ENCODE measurements around the gene CNIH2. TPM values are rescaled to one million over a fixed set of nuclear protein-coding genes. Genes with fewer than 3 reads are reported as not detected.
"Not testable (repeated sequence)": the region's sequence is repeated elsewhere in the genome, so short reads cannot be mapped to it uniquely, and the experiment has no call there.

The CNIH2 gene
- total RNA-seq, 1 experiment from 2014 or later, result not detected

- Histone ChIP-seq H3K36me3 (peaks cover 44% of the 10 kb centered on the region), H3K4me3 (peak overlapping the region; percentile 90), H3K9me3 (no peaks in the 10 kb centered on the region), H3K27me3 (no peaks in the 10 kb centered on the region)
- peak; percentile 67 for DNase-seq
Observed at GRCh38 chr11:66267379-66268243, 10.4 kb upstream of the CNIH2 start.

- peak; percentile 99 for DNase-seq
- no peaks in the 10 kb centered on the region for H3K9me3 ChIP-seq
- H3K36me3 ChIP-seq, result peaks cover 50% of the 10 kb centered on the region
- peak within 1 kb of the TSS; percentile 90 for H3K4me3 ChIP-seq
- no peaks in the 10 kb centered on the region for H3K27me3 ChIP-seq
Observed at GRCh38 chr11:66268244-66268951, 9.6 kb upstream of the CNIH2 start, which contains the start of gene RAB1B. Gene RAB1B (plus strand): TSS chr11:66268639. CDS start chr11:66268680, 41 bp downstream.

GRCh38 chr11:66268952-66269905 is 8.7 kb upstream of the CNIH2 start:
- Histone ChIP-seq H3K36me3 (peaks cover 57% of the 10 kb centered on the region), H3K9me3 (no peaks in the 10 kb centered on the region), H3K4me3 (peak overlapping the region; percentile 90), H3K27me3 (no peaks in the 10 kb centered on the region)
- peak; percentile 31 for DNase-seq

DNA sequence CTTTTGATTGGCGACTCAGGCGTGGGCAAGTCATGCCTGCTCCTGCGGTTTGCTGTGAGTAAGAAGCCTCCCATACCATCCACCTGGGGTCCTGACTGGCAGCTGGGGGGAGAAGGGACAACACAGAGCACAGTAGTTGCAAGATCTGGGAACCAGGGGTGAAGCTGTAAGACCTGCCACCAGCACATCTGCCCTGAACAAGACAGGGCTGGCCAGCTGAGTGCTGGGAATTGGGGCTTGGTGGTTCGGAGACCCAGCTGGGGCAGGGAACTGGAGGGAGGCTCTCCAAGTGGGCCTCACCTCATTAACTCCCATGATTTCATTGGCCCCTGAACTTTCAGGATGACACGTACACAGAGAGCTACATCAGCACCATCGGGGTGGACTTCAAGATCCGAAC is 6.2 kb upstream of the CNIH2 start:
- H3K36me3 ChIP-seq, result peaks cover 53% of the 10 kb centered on the region
- no peak overlapping the region for H3K4me3 ChIP-seq

GRCh38 chr11:66272596-66272995 is 5.4 kb upstream of the CNIH2 start:
- Histone ChIP-seq H3K4me3 (no peak overlapping the region), H3K36me3 (peaks cover 50% of the 10 kb centered on the region), H3K27me3 (no peaks in the 10 kb centered on the region), H3K9me3 (no peaks in the 10 kb centered on the region)
- DNase-seq, result no peak

More for the DNA sequence above, 6.2 kb upstream of the CNIH2 start:
- Histone ChIP-seq H3K9me3 (no peaks in the 10 kb centered on the region), H3K27me3 (no peaks in the 10 kb centered on the region)
- no peak for DNase-seq

- Histone ChIP-seq H3K36me3 (peaks cover 50% of the 10 kb centered on the region), H3K9me3 (no peaks in the 10 kb centered on the region), H3K27me3 (no peaks in the 10 kb centered on the region), H3K4me3 (no peak overlapping the region)
- DNase-seq, result no peak
Observed at GRCh38 chr11:66274219-66274618, 3.8 kb upstream of the CNIH2 start.

DNA sequence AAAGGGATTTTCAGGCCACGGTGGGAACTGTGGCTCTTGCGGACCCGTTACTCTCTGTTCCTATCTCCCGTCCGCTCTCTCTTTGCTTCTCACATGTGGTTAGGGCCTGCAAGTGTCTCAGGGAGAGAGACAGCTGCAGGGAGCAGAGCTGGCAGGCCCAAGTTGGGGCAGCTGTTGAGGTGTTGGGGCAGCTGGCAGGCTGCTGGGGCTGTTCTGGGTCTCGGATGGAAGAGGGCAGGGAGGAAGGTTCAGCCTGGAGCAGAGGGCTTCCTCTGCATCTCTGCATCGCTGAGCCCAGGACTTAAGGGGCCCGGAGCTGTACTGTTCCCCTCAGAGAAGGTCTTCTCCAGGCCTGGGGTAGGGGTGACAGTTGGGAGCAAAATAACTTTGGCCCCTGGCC is 2.6 kb upstream of the CNIH2 start:
- Histone ChIP-seq H3K27me3 (no peaks in the 10 kb centered on the region), H3K9me3 (no peaks in the 10 kb centered on the region), H3K36me3 (peaks cover 44% of the 10 kb centered on the region), H3K4me3 (no peak overlapping the region)
- DNase-seq, result no peak

DNA sequence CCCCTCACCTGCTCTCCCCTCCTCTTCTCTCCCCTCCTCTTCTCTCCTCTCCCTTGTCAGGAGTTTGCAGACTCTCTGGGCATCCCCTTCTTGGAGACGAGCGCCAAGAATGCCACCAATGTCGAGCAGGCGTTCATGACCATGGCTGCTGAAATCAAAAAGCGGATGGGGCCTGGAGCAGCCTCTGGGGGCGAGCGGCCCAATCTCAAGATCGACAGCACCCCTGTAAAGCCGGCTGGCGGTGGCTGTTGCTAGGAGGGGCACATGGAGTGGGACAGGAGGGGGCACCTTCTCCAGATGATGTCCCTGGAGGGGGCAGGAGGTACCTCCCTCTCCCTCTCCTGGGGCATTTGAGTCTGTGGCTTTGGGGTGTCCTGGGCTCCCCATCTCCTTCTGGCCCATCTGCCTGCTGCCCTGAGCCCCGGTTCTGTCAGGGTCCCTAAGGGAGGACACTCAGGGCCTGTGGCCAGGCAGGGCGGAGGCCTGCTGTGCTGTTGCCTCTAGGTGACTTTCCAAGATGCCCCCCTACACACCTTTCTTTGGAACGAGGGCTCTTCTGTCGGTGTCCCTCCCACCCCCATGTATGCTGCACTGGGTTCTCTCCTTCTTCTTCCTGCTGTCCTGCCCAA is 1.9 kb upstream of the CNIH2 start:
- Histone ChIP-seq H3K27me3 (no peaks in the 10 kb centered on the region), H3K36me3 (peaks cover 37% of the 10 kb centered on the region)

DNA sequence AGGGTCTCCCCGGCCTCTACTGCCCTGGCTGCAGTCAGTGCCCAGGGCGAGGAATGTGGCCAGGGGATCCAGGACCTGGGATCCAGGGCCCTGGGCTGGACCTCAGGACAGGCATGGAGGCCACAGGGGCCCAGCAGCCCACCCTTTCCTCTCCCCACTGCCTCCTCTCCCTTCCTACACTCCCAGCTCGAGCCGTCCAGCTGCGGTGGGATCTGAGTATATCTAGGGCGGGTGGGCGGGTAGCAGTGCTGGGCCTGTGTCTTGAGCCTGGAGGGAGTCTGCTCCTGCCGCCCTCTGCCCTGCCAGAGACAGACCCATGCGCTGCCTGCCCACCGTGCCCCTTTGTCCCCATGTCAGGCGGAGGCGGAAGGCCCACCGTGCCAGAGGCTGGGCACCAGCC is 1.4 kb upstream of the CNIH2 start:
- not testable (repeated sequence) for H3K9me3 ChIP-seq, DNase-seq, H3K4me3 ChIP-seq, H3K27me3 ChIP-seq
- H3K36me3 ChIP-seq, result peaks cover 36% of the 10 kb centered on the region

More for the DNA sequence above, 1.9 kb upstream of the CNIH2 start:
- no peak for DNase-seq
- Histone ChIP-seq H3K4me3 (no peak overlapping the region), H3K9me3 (no peaks in the 10 kb centered on the region)

DNA sequence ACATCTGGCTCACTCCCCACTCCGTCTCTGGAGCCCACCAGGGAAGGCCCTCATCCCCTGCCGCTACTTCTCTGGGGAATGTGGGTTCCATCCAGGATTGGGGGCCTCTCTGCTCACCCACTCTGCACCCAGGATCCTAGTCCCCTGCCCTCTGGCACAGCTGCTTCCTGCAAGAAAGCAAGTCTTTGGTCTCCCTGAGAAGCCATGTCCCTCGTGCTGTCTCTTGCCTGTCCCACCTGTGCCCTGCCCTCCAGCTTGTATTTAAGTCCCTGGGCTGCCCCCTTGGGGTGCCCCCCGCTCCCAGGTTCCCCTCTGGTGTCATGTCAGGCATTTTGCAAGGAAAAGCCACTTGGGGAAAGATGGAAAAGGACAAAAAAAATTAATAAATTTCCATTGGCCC is 911 bp upstream of the CNIH2 start:
- not testable (repeated sequence) for H3K9me3 ChIP-seq, H3K4me3 ChIP-seq, DNase-seq, H3K27me3 ChIP-seq
- peaks cover 31% of the 10 kb centered on the region for H3K36me3 ChIP-seq

- no peaks in the 10 kb centered on the region for H3K27me3 ChIP-seq
- H3K9me3 ChIP-seq, result no peaks in the 10 kb centered on the region
- H3K4me3 ChIP-seq, result no peak overlapping the region
- no peak for DNase-seq
- H3K36me3 ChIP-seq, result peaks cover 17% of the 10 kb centered on the region
Observed at GRCh38 chr11:66278363-66279091, 552 bp downstream of the CNIH2 start.

GRCh38 chr11:66279092-66279734 is 1.2 kb downstream of the CNIH2 start:
- no peak overlapping the region for H3K4me3 ChIP-seq
- H3K9me3 ChIP-seq, result no peaks in the 10 kb centered on the region
- no peak for DNase-seq
- H3K36me3 ChIP-seq, result peaks cover 11% of the 10 kb centered on the region
- no peaks in the 10 kb centered on the region for H3K27me3 ChIP-seq

GRCh38 chr11:66280428-66280827 is 2.5 kb downstream of the CNIH2 start:
- H3K27me3 ChIP-seq, result no peaks in the 10 kb centered on the region
- H3K4me3 ChIP-seq, result no peak overlapping the region
- DNase-seq, result no peak
- no peaks in the 10 kb centered on the region for H3K9me3 ChIP-seq
- peaks cover 7% of the 10 kb centered on the region for H3K36me3 ChIP-seq

GRCh38 chr11:66281001-66281400 is 3.0 kb downstream of the CNIH2 start:
- H3K4me3 ChIP-seq, result no peak overlapping the region
- DNase-seq, result no peak
- H3K27me3 ChIP-seq, result no peaks in the 10 kb centered on the region
- peaks cover 5% of the 10 kb centered on the region for H3K36me3 ChIP-seq
- H3K9me3 ChIP-seq, result no peaks in the 10 kb centered on the region

DNA sequence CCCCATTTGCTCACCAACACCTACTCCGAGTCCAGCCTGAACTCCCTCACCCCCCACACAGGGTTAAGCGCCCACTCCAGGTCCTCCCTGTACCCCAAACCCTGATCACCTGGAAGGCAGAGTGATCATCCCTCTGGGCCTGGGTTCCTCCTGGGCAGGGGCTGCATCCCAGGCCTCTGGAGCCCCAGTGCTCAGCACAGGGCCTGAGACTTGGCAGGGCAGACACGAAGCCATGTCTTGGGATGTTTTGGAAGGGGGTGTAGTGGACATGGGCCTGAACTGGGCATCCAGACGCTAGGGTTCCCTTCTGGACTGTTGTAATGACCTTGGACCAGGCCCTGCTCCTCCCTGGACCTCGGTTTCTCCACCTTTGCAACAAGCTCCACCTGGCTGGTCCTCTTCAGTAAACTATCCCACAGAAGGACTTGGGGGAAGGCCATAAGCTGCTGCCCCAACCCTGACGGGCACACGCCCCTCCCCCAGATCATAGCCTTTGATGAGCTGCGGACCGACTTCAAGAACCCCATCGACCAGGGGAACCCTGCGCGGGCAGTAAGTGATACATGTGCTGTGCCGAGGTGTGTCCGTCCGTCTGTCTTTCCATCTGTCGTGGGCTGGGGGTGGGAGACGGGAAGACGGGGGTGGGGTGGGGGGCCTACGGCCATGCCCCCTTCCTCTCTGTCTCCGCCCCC is 3.9 kb downstream of the CNIH2 start:
- Histone ChIP-seq H3K27me3 (no peaks in the 10 kb centered on the region), H3K36me3 (peaks cover 8% of the 10 kb centered on the region), H3K4me3 (no peak overlapping the region), H3K9me3 (no peaks in the 10 kb centered on the region)
- DNase-seq, result no peak

Data from MG63 (cell line).